Measurements from ENCODE around the gene PDSS1.

PDSS1 gene

DNA sequence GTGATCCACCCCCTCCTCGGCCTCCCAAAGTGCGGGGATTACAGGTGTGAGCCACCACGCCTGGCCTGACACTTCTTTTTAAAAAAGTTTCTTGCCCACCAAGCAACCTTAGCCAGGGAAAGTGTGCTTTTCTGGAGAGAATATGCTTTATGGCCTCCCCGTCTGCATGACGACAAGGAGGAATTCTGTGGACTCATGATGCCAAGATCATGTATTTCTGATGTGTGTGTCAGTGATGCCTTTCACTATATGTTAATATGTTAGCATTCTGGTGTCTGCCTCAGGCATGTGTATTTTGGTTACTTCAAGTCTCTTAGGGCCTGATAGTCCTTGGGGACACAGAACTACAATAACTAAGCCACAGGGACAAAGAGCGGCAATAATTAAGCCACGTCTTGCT, 2.1 kb downstream of the PDSS1 start:
- no peak for DNase-seq (ENCODE audit: low read depth)

DNA sequence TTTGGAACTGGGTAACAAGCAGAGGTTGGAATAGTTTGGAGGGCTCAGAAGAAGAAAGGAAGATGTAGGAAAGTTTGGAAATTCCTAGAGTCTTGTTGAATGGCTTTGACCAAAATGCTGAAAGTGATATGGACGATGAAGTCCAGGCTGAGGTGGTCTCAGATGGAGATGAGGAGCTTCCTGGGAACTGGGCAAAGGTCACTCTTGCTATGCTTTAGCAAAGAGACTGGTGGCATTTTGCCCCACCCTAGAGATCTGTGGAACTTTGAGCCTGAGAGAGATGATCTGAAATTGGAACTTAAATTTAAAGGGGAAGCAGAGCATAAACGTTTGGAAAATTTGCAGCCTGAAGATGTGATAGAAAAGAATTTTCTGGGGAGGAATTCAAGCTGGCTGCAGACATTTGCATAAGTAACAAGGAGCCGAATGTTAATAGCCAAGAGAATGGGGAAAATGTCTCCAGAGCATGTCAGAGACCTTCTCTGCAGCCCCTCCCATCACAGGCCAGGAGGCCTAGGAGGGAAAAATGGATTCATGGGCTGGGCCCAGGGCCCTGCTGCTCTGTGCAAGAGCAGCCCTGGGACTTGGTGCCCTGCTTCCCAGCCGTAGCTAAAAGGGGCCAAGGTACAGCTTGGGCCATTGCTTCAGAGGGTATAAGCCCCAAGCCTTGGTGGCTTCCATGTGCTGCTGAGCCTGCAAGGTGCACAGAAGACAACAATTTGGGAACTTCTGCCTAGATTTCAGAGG, 3.6 kb downstream of the PDSS1 start:
- DNase-seq (ENCODE audit: low read depth): no peak

DNA sequence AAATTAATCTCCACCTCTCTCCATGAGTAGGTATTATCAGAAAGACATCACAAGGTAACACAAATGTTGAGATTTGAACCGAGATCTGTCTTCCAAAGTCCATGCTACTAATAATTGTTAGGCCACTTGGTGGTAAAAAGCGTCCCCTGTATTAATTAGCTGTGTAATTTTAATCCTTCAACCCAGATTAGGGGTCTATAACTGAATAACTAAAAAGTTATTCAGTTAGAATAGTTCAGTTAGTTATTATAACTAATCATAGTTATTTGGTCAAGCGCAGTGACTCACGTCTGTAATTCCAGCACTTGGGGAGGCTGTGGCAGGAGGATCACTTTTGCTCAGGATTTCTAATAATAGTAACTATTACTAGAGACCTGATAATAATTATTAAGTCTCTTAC, 5.6 kb downstream of the PDSS1 start:
- DNase-seq (ENCODE audit: low read depth): no peak

DNA sequence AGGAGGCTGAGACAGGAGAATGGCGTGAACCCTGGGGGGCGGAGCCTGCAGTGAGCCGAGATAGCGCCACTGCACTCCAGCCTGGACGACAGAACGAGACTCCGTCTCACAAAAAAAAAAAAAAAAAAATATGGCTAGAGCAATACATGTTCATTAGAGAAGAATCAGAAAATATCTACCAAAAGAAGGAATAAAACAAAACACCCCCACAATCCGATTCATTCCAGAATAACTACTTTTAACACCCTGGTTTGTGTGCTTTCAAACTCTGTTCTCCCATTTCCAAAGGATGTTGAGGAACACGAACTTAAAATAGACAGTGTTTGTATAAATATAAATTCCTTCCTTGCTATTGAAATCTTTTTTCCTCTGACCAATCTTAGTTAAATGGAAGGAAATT, 6.5 kb downstream of the PDSS1 start:
- no peak for DNase-seq (ENCODE audit: low read depth)

DNA sequence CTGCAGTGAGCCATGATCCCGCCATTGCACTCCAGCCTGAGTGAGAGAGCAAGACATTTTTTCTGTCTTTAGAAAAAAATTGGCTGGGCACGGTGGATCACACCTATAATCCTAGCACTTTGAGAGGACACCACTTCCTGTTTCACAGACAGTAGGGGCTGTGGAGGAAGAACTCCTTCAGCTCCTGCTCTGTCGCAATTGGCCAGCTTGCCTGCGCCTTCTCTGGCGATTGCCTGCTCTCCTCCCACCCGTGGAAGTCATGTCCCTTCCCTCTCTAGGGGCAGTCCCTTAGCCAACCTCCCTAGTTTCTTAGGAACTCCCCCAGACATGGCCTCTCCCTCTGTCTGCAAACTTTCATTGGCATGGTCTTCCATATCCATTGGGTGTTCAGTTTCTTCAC, 8.7 kb downstream of the PDSS1 start:
- DNase-seq (ENCODE audit: low read depth): no peak

DNA sequence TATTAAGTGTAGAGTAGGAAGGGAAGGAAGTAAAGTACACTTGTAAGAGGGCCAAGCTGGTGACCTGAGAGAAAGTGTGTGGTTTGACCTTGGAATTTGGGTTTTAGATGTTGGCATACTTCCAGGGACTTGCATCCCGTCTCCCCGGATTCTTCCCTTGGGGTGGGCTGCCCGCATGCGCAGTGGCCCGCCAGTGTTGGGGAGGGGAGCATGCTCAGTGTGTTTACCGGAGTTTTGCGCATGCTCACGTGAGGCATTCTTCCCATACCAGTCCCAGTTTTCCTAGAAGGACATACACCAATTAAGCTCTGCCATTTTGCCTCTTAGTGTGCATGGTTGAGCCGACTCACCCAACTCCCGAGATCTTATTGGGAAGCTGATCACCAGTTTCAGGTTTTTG, 9.4 kb downstream of the PDSS1 start:
- no peak for DNase-seq (ENCODE audit: low read depth)

DNA sequence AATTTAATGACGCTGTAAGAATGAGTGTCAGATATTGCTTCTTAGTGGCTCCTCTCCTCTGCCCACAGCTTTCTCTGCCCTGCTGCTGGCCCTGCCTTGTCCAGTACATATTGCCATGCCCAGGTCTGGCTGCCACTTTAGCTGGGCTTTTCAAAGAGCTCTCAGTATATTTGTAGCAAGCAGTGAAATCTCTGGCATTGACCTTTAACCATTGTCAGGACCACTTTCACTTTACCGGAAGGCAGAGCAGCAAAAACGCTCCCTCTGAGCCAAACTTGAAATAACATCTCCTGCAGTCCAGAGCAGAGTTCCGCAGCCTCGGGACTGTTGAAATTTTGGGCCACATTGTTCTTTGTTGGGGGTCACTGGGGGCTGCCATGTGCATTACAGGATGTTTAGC, 13.8 kb downstream of the PDSS1 start:
- no peak for DNase-seq (ENCODE audit: low read depth)

DNA sequence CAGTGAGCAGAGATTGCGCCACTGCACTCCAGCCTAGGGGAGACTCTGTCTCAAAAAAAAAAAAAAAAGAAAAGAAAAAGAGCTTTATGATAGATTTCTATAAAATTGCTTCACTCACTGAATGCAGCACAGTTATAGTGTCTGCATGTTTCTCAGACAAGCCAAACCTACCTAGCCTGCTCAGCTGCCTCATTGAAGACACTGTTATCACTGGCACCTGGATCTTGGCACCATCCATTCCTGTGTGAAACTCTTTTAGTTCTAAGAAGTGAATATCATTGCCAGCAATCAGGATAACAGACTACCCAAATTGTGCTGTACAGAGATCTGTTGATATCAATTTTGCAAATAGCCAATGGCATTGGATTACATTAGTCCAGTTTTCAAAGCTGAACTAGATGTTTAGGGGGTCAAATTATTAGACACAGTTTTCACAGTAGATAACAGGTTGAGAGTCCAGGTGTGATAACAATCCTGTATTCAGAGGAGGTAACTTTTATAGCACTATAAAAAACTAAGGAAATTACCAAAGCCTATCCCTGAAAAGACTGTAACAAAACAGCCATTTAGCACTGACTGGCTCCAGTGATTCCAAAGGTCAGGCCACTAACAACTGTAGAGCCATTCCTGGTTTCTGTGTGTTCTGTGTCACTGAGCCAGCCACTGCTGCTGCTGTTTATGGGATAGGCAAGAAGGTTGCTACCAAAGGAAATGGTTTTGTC, 17.1 kb downstream of the PDSS1 start:
- no peak for DNase-seq (ENCODE audit: low read depth)

DNA sequence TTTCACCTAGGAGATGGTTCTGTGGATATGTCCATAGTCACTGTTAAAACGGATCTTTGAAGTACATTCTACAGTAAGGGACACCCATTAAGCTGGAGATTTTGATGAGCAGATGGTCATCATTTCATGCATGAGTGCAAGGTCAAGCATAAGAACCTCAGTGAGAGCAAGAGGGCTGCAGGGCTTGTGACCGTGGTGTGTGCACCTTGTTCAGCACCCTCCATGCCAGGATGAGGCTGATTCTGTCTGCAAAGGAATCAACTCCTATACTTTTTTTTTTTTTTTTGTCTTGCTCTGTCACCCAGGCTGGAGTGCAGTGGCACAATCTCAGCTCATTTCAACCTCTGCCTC, 17.6 kb downstream of the PDSS1 start:
- no peak for DNase-seq (ENCODE audit: low read depth)

DNA sequence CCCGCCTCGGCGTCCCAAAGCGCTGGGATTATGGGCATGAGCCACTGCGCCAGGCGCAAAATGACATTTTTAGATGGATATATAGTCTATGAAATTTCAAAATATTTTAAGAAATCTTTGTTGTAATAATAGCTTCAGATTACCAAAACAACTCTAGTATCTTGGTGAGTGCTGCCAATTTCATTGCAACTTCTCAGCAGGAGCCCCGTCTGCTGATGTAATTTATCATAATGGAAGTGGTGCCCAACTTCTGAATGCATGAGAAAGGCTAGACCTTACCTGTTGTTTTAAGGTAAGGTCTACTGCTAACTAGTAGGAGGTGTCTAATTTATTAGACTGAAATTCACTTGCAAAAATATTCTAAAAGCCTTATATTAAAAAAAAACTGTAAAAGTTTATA, 20.0 kb downstream of the PDSS1 start:
- DNase-seq (ENCODE audit: low read depth): no peak

DNA sequence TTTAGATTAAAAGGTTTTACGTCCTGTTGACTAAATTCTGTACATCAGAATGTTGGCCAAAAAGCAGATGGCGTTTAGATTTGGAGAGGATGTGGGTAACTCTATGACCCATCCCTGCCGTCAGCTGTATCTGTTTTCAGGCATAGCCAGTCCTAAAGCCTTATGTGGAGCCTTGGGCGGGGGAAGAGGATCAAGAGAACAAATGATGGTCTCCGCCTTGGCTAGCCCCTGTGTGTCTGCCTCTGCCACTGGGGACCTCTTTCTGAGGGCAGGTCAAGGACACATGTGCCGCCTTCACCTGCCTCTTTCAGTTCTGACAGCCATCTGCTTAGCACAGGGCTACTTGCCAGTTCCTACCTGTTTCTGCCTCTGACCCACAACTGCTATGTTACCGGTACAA, 24.1 kb downstream of the PDSS1 start:
- DNase-seq (ENCODE audit: low read depth): no peak

DNA sequence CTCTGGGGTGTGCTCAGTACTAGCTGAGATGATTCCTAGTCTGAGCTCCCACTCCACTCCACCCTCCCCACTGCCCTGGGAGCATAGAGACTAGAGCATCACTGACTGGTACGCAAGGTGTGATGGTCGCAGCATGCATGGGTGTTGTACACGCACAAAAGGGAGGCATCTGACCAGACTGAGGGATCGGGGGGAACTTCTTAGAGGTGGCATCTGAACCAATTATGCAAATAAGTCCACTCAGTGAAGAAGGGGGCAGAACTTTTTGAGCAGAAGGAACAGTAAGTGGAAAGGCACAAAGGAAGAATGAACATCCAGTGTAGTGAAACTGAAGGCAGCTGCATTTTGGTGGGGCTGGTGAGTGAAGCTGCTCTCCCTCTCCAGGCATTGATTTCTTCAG, 25.5 kb downstream of the PDSS1 start:
- no peak for DNase-seq (ENCODE audit: low read depth)

DNA sequence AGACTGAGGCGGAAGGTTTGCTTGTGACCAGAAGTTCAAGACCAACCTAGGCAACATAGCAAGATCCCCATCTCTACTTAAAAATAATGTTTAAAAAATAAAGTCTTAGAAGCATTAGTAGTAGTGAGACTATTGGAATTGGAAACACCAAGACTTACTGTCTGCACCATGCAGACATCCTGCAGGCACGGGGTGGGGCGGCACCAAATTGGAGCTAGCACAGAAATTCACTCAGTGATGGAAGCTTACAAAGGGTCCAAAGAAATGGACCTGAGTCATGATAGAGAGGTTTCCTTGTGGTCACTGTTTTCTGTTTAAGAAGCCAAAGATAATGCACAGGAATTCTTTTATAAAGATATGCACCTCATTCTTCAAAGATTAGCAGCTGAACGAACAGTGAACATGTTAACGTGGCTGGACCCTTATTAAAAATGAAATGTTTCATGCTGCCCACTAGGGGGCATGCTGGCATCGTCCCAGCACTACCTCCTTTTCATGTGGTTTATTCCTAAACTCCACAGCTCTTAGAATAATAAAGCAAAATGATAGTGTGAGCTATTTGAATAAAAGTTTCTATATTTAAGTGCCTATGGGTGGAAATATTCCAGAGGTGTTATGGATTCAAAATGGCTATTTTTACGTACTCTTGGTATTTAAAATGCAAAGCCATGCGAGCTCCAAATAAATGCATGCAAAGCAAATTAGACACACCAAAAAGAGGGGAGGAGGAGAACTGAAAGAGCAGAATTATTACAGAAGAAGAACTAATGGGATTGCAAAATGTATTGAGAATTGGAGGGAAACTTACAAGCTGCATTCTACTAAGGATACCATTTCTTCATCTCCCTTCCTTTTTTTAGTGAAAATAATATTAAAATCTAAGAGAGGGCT, 28.6 kb downstream of the PDSS1 start:
- DNase-seq (ENCODE audit: low read depth): no peak

DNA sequence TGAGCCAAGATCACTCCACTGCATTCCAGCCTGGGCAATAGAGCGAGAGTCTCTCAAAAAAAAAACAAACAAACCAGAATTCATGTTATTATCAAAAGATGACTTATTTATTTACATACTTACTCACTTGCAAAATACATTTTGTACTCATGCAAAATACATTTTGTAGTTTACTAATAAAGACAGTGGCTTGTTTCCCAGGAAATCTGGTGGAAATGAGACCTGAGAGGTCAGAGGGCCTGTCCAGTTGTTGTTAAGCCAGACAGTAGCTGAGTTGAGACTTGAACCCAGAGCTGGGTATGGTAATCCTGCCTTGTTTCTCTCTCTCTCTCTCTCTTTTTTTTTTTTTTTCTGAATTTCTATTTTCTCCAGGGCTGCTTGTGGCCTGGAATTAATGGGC, 29.5 kb downstream of the PDSS1 start:
- no peak for DNase-seq (ENCODE audit: low read depth)

DNA sequence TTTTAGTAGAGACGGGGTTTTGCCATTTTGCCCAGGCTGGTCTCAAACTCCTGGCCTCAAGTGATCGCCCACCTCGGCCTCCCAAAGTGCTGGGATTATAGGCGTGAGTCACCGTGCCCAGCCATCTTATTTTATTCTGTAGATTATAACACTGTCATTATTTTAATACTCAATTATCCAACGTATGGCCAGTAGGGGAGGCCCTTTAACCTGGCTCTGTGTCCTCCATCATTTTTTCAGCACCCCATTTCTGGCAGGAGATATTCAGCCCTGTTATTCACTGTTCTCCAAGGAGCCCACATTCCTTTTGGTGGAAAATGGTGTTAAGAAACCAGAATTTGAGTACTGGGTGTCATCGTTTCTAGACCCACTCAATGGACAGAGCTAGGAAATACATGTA, 31.5 kb downstream of the PDSS1 start:
- no peak for DNase-seq (ENCODE audit: low read depth)

DNA sequence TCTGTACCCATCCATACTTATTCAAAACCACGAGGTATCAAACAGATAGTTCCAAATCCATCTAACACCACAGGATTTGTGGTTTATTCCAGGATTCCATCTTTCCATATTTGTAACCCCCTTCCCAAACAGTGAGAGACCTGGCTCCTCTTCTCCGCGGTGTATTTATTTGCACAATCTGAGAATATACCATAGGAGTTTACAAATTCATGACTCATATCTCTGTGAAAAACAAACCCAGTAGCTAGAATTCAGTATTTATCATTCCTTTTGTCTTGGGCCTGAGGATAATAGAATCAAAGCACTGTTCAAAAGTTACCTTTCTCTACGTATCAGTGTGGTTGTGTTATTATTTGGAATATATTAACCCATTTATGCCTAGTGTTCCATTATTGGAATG, 31.9 kb downstream of the PDSS1 start:
- no peak for DNase-seq (ENCODE audit: low read depth)

DNA sequence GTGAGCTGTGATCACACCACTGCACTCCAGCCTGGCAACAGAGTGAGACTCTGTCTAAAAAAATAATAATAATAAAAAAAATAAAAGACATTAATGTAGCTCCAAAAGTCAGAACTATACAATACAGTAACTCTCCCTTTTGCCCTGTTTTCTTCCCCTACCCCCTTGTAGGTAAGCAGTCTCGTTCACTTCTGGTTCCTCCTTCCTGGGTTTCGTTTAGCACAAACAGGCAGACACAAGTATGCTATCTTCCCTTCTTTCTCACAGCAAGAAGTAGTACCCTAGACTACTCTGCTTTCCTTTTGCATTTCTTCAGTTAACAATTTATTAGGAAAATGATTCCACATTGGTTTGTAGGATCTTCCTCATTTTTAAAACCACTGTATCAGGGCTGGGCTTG, 33.1 kb downstream of the PDSS1 start:
- DNase-seq (ENCODE audit: low read depth): no peak

DNA sequence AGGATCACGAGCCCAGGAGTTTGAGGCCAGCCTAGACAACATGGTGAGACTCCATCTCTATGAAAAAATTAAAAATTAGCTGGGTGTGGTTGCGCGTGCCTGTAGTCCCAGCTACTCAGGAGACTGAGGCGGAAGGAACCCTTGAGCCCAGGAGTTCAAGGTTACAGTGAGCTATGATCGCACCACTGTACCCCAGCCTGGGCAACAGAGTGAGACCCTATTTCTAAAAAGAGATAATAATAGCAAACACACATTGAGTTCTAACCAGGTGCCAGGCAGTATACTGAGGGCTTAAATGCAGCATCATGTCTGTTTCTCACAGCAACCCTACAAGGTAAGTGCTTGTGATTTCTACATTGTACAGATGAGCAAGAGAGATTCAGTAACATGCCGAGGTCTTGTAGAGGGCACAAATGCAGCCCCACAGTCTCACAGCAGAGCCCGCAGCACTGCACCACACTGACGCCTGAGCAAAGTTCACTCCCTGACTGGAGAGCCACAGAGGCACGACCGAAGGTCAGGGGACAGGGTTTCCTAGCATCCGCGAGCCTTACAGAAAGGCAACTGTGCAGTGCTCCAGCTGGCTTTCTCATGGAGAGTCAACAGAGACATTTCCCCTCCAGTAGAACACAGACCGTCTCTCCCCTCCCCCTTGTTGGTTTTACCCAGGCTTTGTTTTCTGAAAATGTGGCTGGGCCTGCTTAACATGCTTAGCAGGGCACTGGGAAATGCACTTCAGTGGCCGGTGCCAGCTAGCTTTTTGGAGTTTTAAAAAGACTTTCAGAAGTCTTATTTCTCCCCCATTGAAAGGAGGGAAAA, 36.5 kb downstream of the PDSS1 start:
- DNase-seq (ENCODE audit: low read depth): no peak

DNA sequence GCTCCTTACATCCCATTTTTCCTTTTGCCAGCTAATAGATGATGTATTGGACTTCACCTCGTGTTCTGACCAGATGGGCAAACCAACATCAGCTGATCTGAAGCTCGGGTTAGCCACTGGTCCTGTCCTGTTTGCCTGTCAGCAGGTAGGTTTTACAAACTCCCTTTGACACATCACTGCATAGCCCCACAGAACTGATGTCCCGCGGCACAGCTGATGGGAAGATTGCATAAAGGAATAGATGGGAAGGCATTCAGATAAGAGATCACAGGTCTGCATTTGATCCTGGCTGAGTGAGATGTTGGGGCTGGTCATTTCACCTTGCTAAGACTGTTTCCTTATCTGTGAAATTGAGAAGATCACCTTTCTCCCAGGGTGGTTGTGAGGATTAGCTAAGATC, 37.9 kb downstream of the PDSS1 start:
- no peak for DNase-seq (ENCODE audit: low read depth)

DNA sequence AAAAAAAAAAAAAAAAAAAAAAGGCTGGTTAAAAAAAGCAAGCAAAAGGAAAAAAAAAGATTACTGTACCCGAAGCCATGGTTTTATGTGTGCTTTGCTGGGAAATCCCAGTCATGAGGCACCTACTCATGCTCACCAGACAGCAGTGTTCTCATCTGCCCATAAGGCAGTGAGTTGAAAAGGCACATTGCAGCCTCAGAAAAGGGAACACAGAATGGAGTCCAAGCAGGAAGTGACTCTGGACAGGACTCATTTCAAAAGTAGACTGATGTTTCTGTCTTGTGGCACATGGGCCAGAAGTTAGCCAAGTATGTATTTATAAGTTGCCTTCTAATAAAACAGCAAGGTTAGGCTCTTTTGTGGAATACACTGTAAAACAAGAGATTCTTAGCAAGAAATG, 40.2 kb downstream of the PDSS1 start:
- no peak for DNase-seq (ENCODE audit: low read depth)

DNA sequence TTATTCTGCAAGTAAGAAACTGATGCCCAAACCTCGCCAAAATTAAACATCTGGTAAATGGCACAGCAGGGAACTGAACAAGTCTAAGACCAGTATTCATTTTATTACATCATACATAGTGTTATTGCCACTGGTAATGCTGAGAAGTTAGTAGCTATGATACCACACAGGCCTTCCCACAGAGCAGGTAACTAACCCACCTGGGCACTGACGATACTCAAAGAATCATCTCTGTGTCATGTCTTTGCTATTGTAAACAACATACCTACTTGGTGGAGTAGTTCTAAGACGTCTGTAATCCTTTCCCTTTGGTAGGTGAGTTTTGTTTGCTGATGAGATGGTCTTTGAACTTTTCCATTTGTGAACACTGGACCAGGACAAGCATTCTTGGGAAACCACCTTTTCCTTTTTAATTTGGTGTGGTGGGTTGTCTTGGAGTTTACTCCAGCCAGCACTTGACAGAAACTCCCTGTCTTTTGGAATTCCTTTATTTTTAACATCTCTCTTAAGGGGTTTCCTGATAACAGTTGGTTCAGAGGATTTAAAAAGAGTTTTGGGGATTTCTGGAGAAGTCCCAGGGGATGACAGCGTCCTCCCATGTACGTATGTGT, 40.9 kb downstream of the PDSS1 start:
- no peak for DNase-seq (ENCODE audit: low read depth)

Data from stimulated activated CD8-positive, alpha-beta memory T cell treated with anti-CD3 and anti-CD28 coated beads, Interleukin-15, amount 100 ng/mL, for 24 hours (primary cell).